HEK293 (cell line): ENCODE data around the gene NMNAT3.

Source experiments
- KLF1 ChIP-seq: fragments of 450-650 bp; formaldehyde crosslinking; IDR thresholded peaks from 2 replicates; pipeline ENCODE4 v1.5.1; 2016; ENCODE audit warnings: missing biosample characterization, missing genetic modification characterization
- ZNF394 ChIP-seq: fragments of 450-650 bp; formaldehyde crosslinking; IDR thresholded peaks from 2 replicates; pipeline ENCODE4 v1.5.1; 2016; ENCODE audit warnings: missing biosample characterization, missing genetic modification characterization, mild to moderate bottlenecking, moderate library complexity, borderline replicate concordance

DNA sequence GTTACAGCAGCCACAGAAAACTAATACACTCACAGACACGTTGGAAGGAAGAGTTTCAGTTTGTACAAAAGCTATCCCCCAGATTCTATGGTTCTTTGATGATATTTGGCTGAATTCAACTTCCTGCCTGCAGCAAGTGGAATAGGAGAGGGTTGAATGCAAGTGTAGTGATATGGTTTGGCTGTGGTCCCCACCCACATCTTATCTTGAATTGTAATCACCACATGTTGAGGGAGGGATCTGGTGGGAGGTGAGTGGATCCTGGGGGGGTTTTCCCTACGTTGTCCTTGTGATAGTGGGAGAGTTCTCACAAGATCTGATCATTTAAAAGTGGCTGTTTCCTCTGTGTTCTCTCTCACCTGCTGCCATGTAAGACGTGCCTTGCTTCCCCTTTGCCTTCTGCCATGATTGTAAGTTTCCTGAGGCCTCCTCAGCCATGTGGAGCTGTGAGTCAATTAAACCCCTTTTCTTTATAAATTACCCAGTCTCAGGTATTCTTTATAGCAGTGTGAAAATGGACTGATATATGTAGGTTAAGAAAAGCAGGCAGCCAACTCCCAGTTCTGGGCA lies 29.8 kb downstream of the NMNAT3 start:
- TF ChIP-seq ZNF394 (tag by site-specific recombination) = no peak
- no peak for TF ChIP-seq KLF1 (tag by site-specific recombination)
